GM12872 (cell line): ENCODE data around the gene TNFAIP8.

ENCODE experiments used
- TF ChIP-seq, protein P1 (sequence below): IDR thresholded peaks from 3 replicates; pipeline ENCODE4 v1.5.1; 2011; ENCODE audit warnings: low read depth, mild to moderate bottlenecking, low read length, moderate library complexity; ENCODE audit not compliant: insufficient read depth

TNFAIP8 gene

DNA sequence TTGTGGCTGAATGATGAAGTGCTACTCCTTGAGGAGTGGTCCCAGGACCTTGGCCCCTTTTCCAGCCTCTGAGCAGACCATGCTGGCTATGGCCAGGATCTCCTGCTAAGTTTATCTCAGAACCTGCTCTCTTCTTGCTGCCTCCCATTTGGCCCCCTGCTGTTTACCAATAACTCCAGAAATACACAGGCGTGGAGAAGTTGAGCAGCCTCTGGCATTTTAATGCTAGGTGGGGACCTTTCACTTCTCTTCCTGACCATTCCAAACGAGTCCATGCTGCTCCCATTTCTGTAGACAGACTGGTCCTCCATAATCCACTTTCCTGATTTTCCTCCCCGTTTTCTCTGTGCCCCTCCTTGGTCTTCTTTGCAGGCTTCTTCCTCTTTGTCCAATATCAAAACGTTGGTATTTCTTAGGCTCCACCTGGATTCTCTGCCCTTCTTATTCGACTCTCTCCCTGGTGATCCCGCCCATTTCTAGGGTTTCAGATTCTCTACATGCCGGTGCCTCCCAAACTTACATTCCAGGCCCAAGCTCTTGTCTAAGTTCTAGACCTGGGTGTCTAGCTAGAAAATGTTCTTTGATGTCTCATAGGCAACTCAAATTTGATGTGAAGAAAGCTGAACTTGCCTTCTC lies 33.4 kb upstream of the TNFAIP8 start:
- TF ChIP-seq, protein P1, sequence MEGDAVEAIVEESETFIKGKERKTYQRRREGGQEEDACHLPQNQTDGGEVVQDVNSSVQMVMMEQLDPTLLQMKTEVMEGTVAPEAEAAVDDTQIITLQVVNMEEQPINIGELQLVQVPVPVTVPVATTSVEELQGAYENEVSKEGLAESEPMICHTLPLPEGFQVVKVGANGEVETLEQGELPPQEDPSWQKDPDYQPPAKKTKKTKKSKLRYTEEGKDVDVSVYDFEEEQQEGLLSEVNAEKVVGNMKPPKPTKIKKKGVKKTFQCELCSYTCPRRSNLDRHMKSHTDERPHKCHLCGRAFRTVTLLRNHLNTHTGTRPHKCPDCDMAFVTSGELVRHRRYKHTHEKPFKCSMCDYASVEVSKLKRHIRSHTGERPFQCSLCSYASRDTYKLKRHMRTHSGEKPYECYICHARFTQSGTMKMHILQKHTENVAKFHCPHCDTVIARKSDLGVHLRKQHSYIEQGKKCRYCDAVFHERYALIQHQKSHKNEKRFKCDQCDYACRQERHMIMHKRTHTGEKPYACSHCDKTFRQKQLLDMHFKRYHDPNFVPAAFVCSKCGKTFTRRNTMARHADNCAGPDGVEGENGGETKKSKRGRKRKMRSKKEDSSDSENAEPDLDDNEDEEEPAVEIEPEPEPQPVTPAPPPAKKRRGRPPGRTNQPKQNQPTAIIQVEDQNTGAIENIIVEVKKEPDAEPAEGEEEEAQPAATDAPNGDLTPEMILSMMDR = no peak

- TF ChIP-seq, protein P1 = no peak
Measured at GRCh38 chr5:119322948-119323537, 32.8 kb upstream of the TNFAIP8 start.

DNA sequence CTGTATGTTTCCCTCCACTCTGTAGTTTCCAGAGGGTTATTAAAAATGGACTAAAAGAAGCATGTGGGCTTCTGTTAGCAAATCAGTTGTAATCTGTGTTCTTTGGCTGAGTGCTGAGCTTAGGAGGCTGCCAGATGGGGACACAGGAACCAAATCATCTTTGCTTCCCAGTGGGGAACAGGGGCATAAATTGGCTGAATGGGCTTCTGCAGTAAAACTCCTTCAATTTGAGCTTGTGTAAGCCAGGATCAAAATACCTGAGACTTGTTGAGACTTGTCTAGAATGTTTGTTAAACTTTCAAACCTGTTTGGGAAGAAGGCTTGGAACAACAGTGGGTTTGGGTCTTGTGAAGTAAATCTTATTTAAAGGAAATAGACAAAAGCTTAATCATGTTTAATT lies 32.2 kb upstream of the TNFAIP8 start:
- TF ChIP-seq, protein P1 = no peak

DNA sequence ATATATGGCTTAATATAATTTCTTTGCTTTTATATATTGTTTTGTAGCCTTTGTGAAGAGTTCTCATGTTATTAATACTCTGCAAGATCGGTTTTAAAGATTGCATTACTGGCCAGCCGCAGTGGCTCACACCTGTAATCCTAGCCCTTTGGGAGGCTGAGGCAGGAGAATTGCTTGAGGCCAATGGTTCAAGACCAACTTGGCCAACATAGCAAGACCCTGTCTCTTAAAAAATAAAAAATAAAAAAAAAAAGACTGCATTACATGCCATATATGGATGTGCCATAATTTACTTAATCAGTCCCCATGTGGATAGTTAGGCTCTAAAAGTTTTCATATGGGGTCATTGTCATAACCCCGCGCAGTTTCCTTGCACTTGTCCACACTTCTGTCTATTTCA lies 31.0 kb upstream of the TNFAIP8 start:
- TF ChIP-seq, protein P1 = no peak

DNA sequence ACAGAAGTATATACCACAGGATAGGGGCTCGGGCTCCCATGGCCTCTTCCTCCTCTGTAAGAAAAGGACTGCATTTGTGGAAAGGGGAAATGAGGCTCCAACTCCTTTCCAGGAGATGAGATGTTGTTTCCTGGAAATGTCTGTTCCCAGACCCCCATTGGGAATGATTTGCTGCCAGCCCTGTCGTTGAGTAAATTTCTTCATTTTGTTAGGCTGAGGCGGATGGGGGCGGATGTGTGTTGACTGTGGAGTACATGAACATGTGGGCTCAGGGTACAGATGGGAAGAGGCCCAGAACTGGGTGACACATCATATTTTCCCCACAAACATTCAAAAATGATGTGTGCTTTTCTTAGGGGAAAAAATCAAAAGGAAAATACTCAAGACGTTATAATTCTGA lies 28.8 kb upstream of the TNFAIP8 start:
- TF ChIP-seq, protein P1 = no peak

DNA sequence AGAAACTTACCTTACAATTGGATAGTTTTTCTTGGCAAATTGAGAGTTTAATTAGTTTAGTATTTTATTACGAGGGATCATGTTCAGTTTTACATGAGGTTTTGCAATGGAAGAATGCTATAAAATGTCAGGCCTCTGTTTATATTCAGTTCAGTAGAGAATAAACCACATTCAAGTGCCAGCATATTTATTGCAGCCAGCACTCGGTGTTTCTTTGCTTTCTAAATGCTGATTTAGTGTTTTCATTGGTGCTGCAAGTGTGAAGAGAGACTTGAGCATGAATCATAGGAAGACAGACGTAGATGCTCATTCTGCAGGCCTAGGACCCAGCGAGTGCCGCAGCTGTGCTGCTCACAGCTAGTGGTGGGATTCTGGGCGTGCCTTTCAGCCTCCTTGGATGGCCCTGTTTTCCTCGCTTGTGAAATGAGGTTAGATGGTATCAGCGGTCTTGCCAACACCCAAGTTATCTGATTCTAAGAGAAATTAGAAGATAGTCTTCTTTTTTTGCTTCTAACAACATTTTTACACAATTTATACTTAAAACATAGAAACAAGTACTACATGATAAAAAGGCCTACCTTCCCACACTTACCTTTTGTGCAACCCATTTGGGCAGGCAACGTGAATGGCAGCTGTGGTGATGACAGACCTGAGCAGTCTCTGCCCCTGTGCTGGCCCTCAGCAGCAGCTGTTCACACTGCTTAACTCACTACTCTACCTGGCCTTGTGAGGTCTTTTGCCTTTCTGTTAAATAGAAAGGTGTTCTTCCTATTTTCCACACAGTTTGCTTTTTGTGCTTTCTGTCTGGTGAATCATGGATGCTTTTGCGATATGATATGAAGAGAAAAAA lies 26.8 kb upstream of the TNFAIP8 start:
- TF ChIP-seq, protein P1 = no peak

DNA sequence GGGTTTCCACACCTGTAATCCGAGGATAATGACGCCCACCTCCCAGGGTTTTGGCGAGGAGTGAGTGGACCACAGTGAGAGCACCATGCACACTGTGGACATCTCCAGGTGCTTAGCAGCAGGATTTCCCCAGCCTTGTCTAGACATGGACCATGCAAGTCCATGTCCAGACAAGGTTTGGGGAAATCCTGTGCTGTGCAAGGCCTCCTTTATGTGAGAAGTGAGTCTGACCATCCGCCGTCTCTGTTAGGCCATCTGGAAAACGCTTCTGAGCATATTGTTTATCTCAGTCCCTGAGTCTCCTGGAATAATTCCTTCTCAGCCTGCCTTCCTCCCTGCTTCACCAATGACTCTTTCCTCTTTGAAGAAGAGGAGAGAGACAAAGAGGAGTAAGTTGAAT lies 26.2 kb upstream of the TNFAIP8 start:
- TF ChIP-seq, protein P1 = no peak
